HepG2 (cell line): ENCODE data around the gene RNF149. TPM values are rescaled to one million over a fixed set of nuclear protein-coding genes. Genes with fewer than 3 reads are reported as not detected.

Experiments used
- CHD2 ChIP-seq: IDR thresholded peaks from 2 replicates; pipeline ENCODE4 v1.6.1; 2011; ENCODE audit warnings: low read depth, low read length, improper control_type of control experiment
- FOXO4 ChIP-seq: sonication (generic); formaldehyde crosslinking; conservative IDR thresholded peaks from 2 replicates; pipeline ENCODE4 v1.8.1; 2023; ENCODE audit warnings: missing genetic modification reagents
- IRF1 ChIP-seq: sonication (generic); formaldehyde crosslinking; IDR thresholded peaks from 2 replicates; pipeline ENCODE4 v1.4.0; 2020; ENCODE audit warnings: low read depth, mild to moderate bottlenecking, missing genetic modification reagents
- KAT8 ChIP-seq: IDR thresholded peaks from 2 replicates; pipeline ENCODE4 v1.6.1; 2016; ENCODE audit warnings: missing genetic modification reagents, missing compliant biosample characterization
- KIAA2018 ChIP-seq: sonication (generic); formaldehyde crosslinking; IDR thresholded peaks from 2 replicates; pipeline ENCODE4 v1.5.0; 2020; ENCODE audit warnings: mild to moderate bottlenecking, missing genetic modification reagents, borderline replicate concordance
- MAFG ChIP-seq: sonication (generic); formaldehyde crosslinking; IDR thresholded peaks from 2 replicates; pipeline ENCODE4 v1.5.1; 2020; ENCODE audit warnings: mild to moderate bottlenecking, missing genetic modification reagents
- RAD51 ChIP-seq: fragments of 450-650 bp; IDR thresholded peaks from 2 replicates; pipeline ENCODE4 v1.6.1; 2016; ENCODE audit warnings: borderline replicate concordance
- SRSF4 ChIP-seq: fragments of 200-400 bp; formaldehyde crosslinking; IDR thresholded peaks from one replicate; pipeline ENCODE4 v1.6.1; 2018; ENCODE audit warnings: mild to moderate bottlenecking, low read depth, low read length, moderate library complexity; ENCODE audit not compliant: poor library complexity, severe bottlenecking
- TBL1XR1 ChIP-seq: fragments of 150-350 bp; IDR thresholded peaks from 2 replicates; pipeline ENCODE4 v1.6.1; 2014; ENCODE audit warnings: borderline replicate concordance, low read length; ENCODE audit not compliant: partially characterized antibody
- TBX2 ChIP-seq: sonication (generic); formaldehyde crosslinking; IDR thresholded peaks from 2 replicates; pipeline ENCODE4 v1.5.0; 2020; ENCODE audit warnings: missing genetic modification reagents, mild to moderate bottlenecking, borderline replicate concordance
- ZBTB20 ChIP-seq: sonication (generic); formaldehyde crosslinking; IDR thresholded peaks from 2 replicates; pipeline ENCODE4 v1.8.1; 2023; ENCODE audit warnings: missing genetic modification reagents, low read depth, mild to moderate bottlenecking, borderline replicate concordance
- ZNF292 ChIP-seq: sonication (generic); formaldehyde crosslinking; IDR thresholded peaks from 2 replicates; pipeline ENCODE4 v1.8.1; 2022; ENCODE audit warnings: mild to moderate bottlenecking, low read depth, missing genetic modification reagents, borderline replicate concordance
- ZNF691 ChIP-seq: sonication (generic); formaldehyde crosslinking; IDR thresholded peaks from 2 replicates; pipeline ENCODE4 v1.4.0; 2020; ENCODE audit warnings: missing genetic modification reagents, low read depth, mild to moderate bottlenecking, borderline replicate concordance
- ZNF720 ChIP-seq: sonication (generic); formaldehyde crosslinking; IDR thresholded peaks from 2 replicates; pipeline ENCODE4 v1.4.0; 2020; ENCODE audit warnings: missing genetic modification reagents
- ZUFSP ChIP-seq: sonication (generic); formaldehyde crosslinking; IDR thresholded peaks from 2 replicates; pipeline ENCODE4 v1.9.0; 2021; ENCODE audit warnings: missing genetic modification reagents, mild to moderate bottlenecking, borderline replicate concordance
- polyA plus RNA-seq, 8 experiments: library from polyadenylated mRNA; depleted of rRNA in 3 of 8; stranded (reverse) in 7 of 8; unstranded in 1 of 8; fragments of >200 nt; fragmentation: Illumina TruSeq in 4 of 8; extraction: Trizol in 4 of 8; gene quantifications; 2 replicates each; pipeline versions ENCODE4 v1.2.1 to v1.2.3, GENCODE V29; 2011 to 2016; ENCODE audit warnings: low read depth in 4 of 8, missing spikeins in 1 of 8, mixed read lengths in 1 of 8; ENCODE audit not compliant: insufficient read depth in 1 of 8
- total RNA-seq, 5 experiments: library from RNA; depleted of rRNA; stranded (reverse); fragments of >200 nt; fragmentation: Illumina TruSeq; extraction: Trizol; gene quantifications; 2 replicates each; pipeline ENCODE4 v1.2.3, GENCODE V29; 2016; ENCODE audit warnings: low read depth in 1 of 5

The RNF149 gene
- total and polyA plus RNA-seq, 2 of the 13 experiments (the other 11 are each of a cell fraction or from before 2014, with no cell fraction given): 87.6 to 109 TPM

- TF ChIP-seq KIAA2018 (CRISPR knock-in tag) (no peak), ZNF292 (peak; percentile 100), IRF1 (CRISPR knock-in tag) (no peak), CHD2 (no peak), ZUFSP (CRISPR knock-in tag) (no peak), ZNF691 (CRISPR knock-in tag) (peak; percentile 72; the same call in 1 of the 2 replicates), TBX2 (CRISPR knock-in tag) (peak; percentile 73), ZBTB20 (CRISPR knock-in tag) (no peak; the same call in 1 of the 2 replicates), RAD51 (no peak), SRSF4 (no peak), FOXO4 (CRISPR knock-in tag) (no peak), KAT8 (peak; percentile 76; the same call in 1 of the 2 replicates), TBL1XR1 (peak; percentile 47), ZNF720 (no peak), MAFG (no peak)
These were observed 21.9 kb upstream of the RNF149 start (continued) for GRCh38 chr2:101330253-101330933.
